HCT116 (cell line): ENCODE results near the gene GPALPP1. TPM values are rescaled to one million over a fixed set of nuclear protein-coding genes. Genes with fewer than 3 reads are reported as not detected.

Source experiments
- ATAC-seq: fragments of 200-7000 bp; cut with Tn5 transposase; 2 replicates; pipeline ENCODE4 v1.9.1; 2020; ENCODE audit warnings: mild to moderate bottlenecking, moderate library complexity
- BruUV-seq: library from RNA; stranded (reverse); fragments of 400-500 nt; replicated peaks from 2 replicates; lab custom pipeline; 2021; lab: Mats Ljungman, UMichigan
- CTCF ChIA-PET: fragments of 300-600 bp; sonication (Branson Sonifier 250); formaldehyde crosslinking; loops from one replicate; lab custom pipeline; 2021; ENCODE audit warnings: antibody characterized with exemption; lab: Charles Lee
- POLR2A ChIA-PET: fragments of 300-600, 350-600 bp; sonication (Branson Sonifier 250); formaldehyde crosslinking; loops from one replicate; lab custom pipeline; 2021; ENCODE audit warnings: antibody characterized with exemption; lab: Charles Lee
- RAD21 ChIA-PET, 2 experiments: fragments of 300-600 bp; sonication (Branson Sonifier 250); formaldehyde crosslinking; loops; one replicate each; lab custom pipeline; 2023; ENCODE audit warnings: low total read pairs in 2 of 2; ENCODE audit not compliant: uncharacterized antibody in 2 of 2, unreplicated experiment in 2 of 2, low non-redundant PET in 1 of 2; lab: Charles Lee
- DNase-seq: peaks from one replicate; pipeline ENCODE4 v3.0.0-alpha.2; 2010; ENCODE audit warnings: low read depth, low spot score
- H2AFZ ChIP-seq: fragments of 200-600 bp; shearing (Covaris generic), sonication (generic); 2 replicates; pipeline ENCODE4 v1.6.1; 2017; ENCODE audit warnings: low read depth, mixed run types, mixed read lengths, antibody characterized with exemption, low read length; ENCODE audit not compliant: poor library complexity, severe bottlenecking
- H3K27ac ChIP-seq: 2 replicates; pipeline ENCODE4 v1.5.1; 2012; ENCODE audit warnings: low read depth, low read length
- H3K27me3 ChIP-seq: fragments of 200-600 bp; sonication (generic); 2 replicates; pipeline ENCODE4 v1.6.1; 2016; ENCODE audit warnings: mixed run types, low read length, mixed read lengths; ENCODE audit not compliant: insufficient read depth
- H3K36me3 ChIP-seq, 2 experiments: fragments of 200-500 bp in 1 of 2; fragments of 200-600 bp in 1 of 2; sonication (Bioruptor generic) in 1 of 2; sonication (generic) in 1 of 2; 2 replicates each; pipeline versions ENCODE4 v1.5.1 to v1.6.1; 2014 to 2016; ENCODE audit warnings: low read length in 2 of 2, inconsistent platforms in 1 of 2, mixed read lengths in 1 of 2, mixed run types in 1 of 2; ENCODE audit not compliant: insufficient read depth in 2 of 2, control insufficient read depth in 1 of 2
- H3K4me1 ChIP-seq, 2 experiments: fragments of 200-600 bp in 1 of 2; sonication (generic) in 1 of 2; 2 replicates each; pipeline versions ENCODE4 v1.5.1 to v1.6.1; 2012 to 2017; ENCODE audit warnings: low read length in 2 of 2, inconsistent platforms in 1 of 2, mild to moderate bottlenecking in 1 of 2, mixed read lengths in 1 of 2, mixed run types in 1 of 2, moderate library complexity in 1 of 2; ENCODE audit not compliant: insufficient read depth in 2 of 2, control insufficient read depth in 1 of 2
- H3K4me2 ChIP-seq: fragments of 200-600 bp; sonication (generic); 2 replicates; pipeline ENCODE4 v1.6.1; 2017; ENCODE audit warnings: mixed run types, low read length, mixed read lengths
- H3K4me3 ChIP-seq, 2 experiments: fragments of 200-600 bp in 1 of 2; sonication (generic) in 1 of 2; replicated peaks in 1 of 2; 2 replicates each; pipeline ENCODE4 v1.5.1; 2011 to 2016; ENCODE audit warnings: low read length in 2 of 2, control low read depth in 1 of 2, low read depth in 1 of 2, mild to moderate bottlenecking in 1 of 2, mixed read lengths in 1 of 2, mixed run types in 1 of 2
- H3K79me2 ChIP-seq: fragments of 200-600 bp; sonication (generic); 2 replicates; pipeline ENCODE4 v1.6.1; 2017; ENCODE audit warnings: mild to moderate bottlenecking, mixed run types, low read length, moderate library complexity, mixed read lengths; ENCODE audit not compliant: insufficient read depth
- H3K9ac ChIP-seq: fragments of 200-600 bp; sonication (generic); 2 replicates; pipeline ENCODE4 v1.6.1; 2016; ENCODE audit warnings: low read length, mixed read lengths
- H3K9me2 ChIP-seq: fragments of 200-600 bp; sonication (generic), shearing (Covaris generic); 2 replicates; pipeline ENCODE4 v1.6.1; 2017; ENCODE audit warnings: mixed run types, mild to moderate bottlenecking, moderate library complexity; ENCODE audit not compliant: insufficient read depth
- H3K9me3 ChIP-seq, 2 experiments: fragments of 200-500 bp in 1 of 2; fragments of 200-600 bp in 1 of 2; sonication (Bioruptor generic) in 1 of 2; sonication (generic) in 1 of 2; 2 replicates each; pipeline ENCODE4 v1.6.1; 2014 to 2017; ENCODE audit warnings: low read length in 2 of 2, mixed read lengths in 2 of 2, inconsistent platforms in 1 of 2, low read depth in 1 of 2, mild to moderate bottlenecking in 1 of 2, mixed run types in 1 of 2, moderate library complexity in 1 of 2; ENCODE audit not compliant: control insufficient read depth in 1 of 2, insufficient read depth in 1 of 2
- H4K20me1 ChIP-seq: fragments of 200-600 bp; sonication (generic), shearing (Covaris generic); 2 replicates; pipeline ENCODE4 v1.6.1; 2017; ENCODE audit warnings: mixed run types, mild to moderate bottlenecking, moderate library complexity; ENCODE audit not compliant: insufficient read depth
- CBX3 ChIP-seq: IDR thresholded peaks from 2 replicates; pipeline ENCODE4 v1.6.1; 2012; ENCODE audit warnings: low read depth
- CEBPB ChIP-seq: IDR thresholded peaks from 2 replicates; pipeline ENCODE4 v1.6.1; 2012; ENCODE audit warnings: low read depth
- EZH2 ChIP-seq: fragments of 200-600 bp; sonication (generic); IDR thresholded peaks from 2 replicates; pipeline ENCODE4 v1.6.1; 2017; ENCODE audit warnings: antibody characterized with exemption, mixed run types
- JUND ChIP-seq: IDR thresholded peaks from 2 replicates; pipeline ENCODE4 v1.6.1; 2012
- POLR2AphosphoS5 ChIP-seq: IDR thresholded peaks from 2 replicates; pipeline ENCODE4 v1.6.1; 2011; ENCODE audit warnings: mild to moderate bottlenecking, low read depth, low read length, moderate library complexity
- SIN3A ChIP-seq: IDR thresholded peaks from 2 replicates; pipeline ENCODE4 v1.6.1; 2012; ENCODE audit warnings: low read depth
- TCF7L2 ChIP-seq: IDR thresholded peaks from 2 replicates; pipeline ENCODE4 v1.7.0; 2011; ENCODE audit warnings: borderline replicate concordance, inconsistent platforms; ENCODE audit not compliant: insufficient read depth, insufficient read length; ENCODE audit errors: extremely low read depth
- intact Hi-C: fragments of 100-400 bp; cut with micrococcal nuclease; formaldehyde crosslinking; loops from 2 replicates; pipeline ENCODE4 v1.10.0; 2022
- total RNA-seq: library from RNA; stranded (reverse); gene quantifications from one replicate; pipeline ENCODE4 v1.2.1, GENCODE V29; 2021; ENCODE audit not compliant: unreplicated experiment
- TF ChIP-seq, protein P1 (sequence below), 3 experiments: fragments of 200-600 bp in 1 of 3; sonication (generic) in 1 of 3; IDR thresholded peaks in 2 of 3; conservative IDR thresholded peaks in 1 of 3; 2 replicates each; pipeline ENCODE4 v1.5.1; 2012 to 2017; ENCODE audit warnings: low read depth in 2 of 3, low read length in 2 of 3, antibody characterized with exemption in 1 of 3, borderline replicate concordance in 1 of 3, control low read depth in 1 of 3, mild to moderate bottlenecking in 1 of 3, mixed read lengths in 1 of 3, mixed run types in 1 of 3, moderate library complexity in 1 of 3; ENCODE audit not compliant: insufficient read depth in 1 of 3
- TF ChIP-seq, protein P2 (sequence below): IDR thresholded peaks from 2 replicates; pipeline ENCODE4 v1.6.1; 2012; ENCODE audit warnings: low read depth
- TF ChIP-seq, protein P3 (sequence below): IDR thresholded peaks from 2 replicates; pipeline ENCODE4 v1.6.1; 2012

GPALPP1 gene
- total RNA-seq, 1 experiment from 2014 or later = 21.3 TPM

DNA sequence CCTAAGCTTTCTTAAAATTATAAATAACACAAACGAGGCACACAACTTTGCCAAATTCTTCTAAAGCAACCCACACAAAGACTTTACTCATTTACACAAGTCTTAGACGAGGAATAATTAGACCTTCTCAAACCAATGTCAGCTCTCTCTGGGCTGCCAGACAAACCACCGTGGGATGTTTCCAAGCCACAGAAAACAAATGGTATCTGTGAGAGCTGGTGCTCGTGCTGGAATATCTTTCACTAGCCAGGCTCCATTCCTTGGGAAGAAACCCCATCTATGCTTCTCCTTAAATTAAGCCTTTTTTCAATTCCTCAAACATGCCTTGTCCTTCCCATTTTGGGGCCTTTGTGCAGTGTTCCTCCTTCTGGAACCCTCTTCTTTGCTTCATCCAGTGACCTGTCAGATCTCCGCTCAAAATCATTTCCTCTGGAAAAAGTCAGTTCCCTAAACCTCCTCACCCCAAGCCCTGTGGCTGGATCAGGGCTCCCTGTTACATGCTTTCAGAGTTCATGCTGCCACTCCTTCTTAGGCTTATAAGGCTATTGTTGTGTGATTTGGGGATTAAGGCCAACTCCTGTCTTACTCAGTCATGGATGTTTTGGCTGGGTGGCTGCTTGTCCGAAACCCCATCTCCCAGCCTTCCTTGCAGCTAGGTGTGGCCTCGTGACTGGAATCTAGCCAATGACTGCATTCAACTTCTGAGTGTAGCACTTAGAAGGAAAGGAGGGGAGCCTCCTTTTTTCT is 66.7 kb downstream of the GPALPP1 start:
- H3K27ac ChIP-seq = peak overlapping the region; percentile 69
- ChIA-PET CTCF (interaction anchor here (1.1 to 2.8 kb wide), 3 partner anchors 226 to 262 kb away, joined by 3 to 23 read pairs (median 3); no protein-coding TSS in a partner anchor), POLR2A (interaction anchor here (1.2 to 1.7 kb wide), 2 partner anchors 10 to 285 kb away, joined by 3 to 8 read pairs; partner anchors contain the start of gene TPT1), RAD21 (interaction anchor here (1.3 to 2.1 kb wide), 2 partner anchors 225 kb away, joined by 3 to 8 read pairs; no protein-coding TSS in a partner anchor)
- H3K9ac ChIP-seq = peak overlapping the region; percentile 49
- peak; percentile 51; the same call in 1 of the 2 replicates for TF ChIP-seq POLR2AphosphoS5
- TF ChIP-seq, protein P1, sequence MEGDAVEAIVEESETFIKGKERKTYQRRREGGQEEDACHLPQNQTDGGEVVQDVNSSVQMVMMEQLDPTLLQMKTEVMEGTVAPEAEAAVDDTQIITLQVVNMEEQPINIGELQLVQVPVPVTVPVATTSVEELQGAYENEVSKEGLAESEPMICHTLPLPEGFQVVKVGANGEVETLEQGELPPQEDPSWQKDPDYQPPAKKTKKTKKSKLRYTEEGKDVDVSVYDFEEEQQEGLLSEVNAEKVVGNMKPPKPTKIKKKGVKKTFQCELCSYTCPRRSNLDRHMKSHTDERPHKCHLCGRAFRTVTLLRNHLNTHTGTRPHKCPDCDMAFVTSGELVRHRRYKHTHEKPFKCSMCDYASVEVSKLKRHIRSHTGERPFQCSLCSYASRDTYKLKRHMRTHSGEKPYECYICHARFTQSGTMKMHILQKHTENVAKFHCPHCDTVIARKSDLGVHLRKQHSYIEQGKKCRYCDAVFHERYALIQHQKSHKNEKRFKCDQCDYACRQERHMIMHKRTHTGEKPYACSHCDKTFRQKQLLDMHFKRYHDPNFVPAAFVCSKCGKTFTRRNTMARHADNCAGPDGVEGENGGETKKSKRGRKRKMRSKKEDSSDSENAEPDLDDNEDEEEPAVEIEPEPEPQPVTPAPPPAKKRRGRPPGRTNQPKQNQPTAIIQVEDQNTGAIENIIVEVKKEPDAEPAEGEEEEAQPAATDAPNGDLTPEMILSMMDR (IDR thresholded peaks at IDR 0.05 in 2 of 3, conservative IDR thresholded peaks at IDR 0.05 in 1 of 3; ENCODE audit: borderline replicate concordance in 1 of 3, insufficient read depth in 1 of 3, low read depth in 2 of 3, low read length in 2 of 3) = no peak
- peak overlapping the region; percentile 14 to 33 for H3K4me3 ChIP-seq
- H3K79me2 ChIP-seq = no peaks in the 10 kb centered on the region
- no peaks in the 10 kb centered on the region for H4K20me1 ChIP-seq
- H3K9me3 ChIP-seq = no peaks in the 10 kb centered on the region
- peak overlapping the region; percentile 76 for H3K4me2 ChIP-seq
- DNase-seq (peak; percentile 42), ATAC-seq (peak; percentile 75)
- no peaks in the 10 kb centered on the region for H3K36me3 ChIP-seq
- no peaks in the 10 kb centered on the region for H3K27me3 ChIP-seq
- H3K9me2 ChIP-seq = no peaks in the 10 kb centered on the region
- intact Hi-C loops = loop anchor here (2.0 kb wide), 1 partner anchor 225 kb away; no protein-coding TSS in a partner anchor
- peak overlapping the region; percentile 79 for H2AFZ ChIP-seq
- peaks cover 18 to 44% of the 10 kb centered on the region in 2 experiments for H3K4me1 ChIP-seq
- TSS peak; percentile 62 for BruUV-seq

DNA sequence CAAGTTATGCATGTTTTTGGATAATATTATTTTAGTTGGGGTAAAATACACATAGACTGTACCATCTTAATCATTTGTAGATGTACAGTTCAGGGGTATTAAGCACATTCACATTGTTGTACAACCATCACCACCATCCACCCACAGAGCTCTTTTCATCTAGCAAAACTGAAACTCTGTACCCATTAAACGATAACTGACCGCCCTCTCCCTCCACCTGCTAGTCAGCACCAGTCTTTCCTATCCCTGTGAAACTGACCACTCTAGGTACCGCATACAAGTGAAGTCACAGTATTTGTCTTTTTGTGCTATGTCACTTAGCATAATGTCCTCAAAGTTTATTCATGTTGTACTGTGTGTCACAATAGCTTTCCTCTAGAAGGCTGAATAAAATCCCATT is 70.7 kb downstream of the GPALPP1 start:
- intact Hi-C loops = no loop called here
- H4K20me1 ChIP-seq = no peaks in the 10 kb centered on the region
- POLR2A ChIA-PET = interaction anchor here (0.8 kb wide), 1 partner anchor 221 kb away, joined by 3 read pairs; no protein-coding TSS in a partner anchor
- H3K36me3 ChIP-seq = no peaks in the 10 kb centered on the region
- no peaks in the 10 kb centered on the region for H3K9me2 ChIP-seq
- peaks cover 16 to 38% of the 10 kb centered on the region in 2 experiments for H3K4me1 ChIP-seq
- no peak overlapping the region for H2AFZ ChIP-seq
- H3K9ac ChIP-seq = no peak overlapping the region
- no peak overlapping the region for H3K27ac ChIP-seq
- ATAC-seq (no peak), DNase-seq (no peak)
- H3K27me3 ChIP-seq = no peaks in the 10 kb centered on the region
- no peak for TF ChIP-seq TCF7L2
- no peak for TF ChIP-seq CEBPB
- no peak for TF ChIP-seq SIN3A
- TF ChIP-seq JUND = no peak
- TF ChIP-seq CBX3 = no peak
- TF ChIP-seq, protein P2, sequence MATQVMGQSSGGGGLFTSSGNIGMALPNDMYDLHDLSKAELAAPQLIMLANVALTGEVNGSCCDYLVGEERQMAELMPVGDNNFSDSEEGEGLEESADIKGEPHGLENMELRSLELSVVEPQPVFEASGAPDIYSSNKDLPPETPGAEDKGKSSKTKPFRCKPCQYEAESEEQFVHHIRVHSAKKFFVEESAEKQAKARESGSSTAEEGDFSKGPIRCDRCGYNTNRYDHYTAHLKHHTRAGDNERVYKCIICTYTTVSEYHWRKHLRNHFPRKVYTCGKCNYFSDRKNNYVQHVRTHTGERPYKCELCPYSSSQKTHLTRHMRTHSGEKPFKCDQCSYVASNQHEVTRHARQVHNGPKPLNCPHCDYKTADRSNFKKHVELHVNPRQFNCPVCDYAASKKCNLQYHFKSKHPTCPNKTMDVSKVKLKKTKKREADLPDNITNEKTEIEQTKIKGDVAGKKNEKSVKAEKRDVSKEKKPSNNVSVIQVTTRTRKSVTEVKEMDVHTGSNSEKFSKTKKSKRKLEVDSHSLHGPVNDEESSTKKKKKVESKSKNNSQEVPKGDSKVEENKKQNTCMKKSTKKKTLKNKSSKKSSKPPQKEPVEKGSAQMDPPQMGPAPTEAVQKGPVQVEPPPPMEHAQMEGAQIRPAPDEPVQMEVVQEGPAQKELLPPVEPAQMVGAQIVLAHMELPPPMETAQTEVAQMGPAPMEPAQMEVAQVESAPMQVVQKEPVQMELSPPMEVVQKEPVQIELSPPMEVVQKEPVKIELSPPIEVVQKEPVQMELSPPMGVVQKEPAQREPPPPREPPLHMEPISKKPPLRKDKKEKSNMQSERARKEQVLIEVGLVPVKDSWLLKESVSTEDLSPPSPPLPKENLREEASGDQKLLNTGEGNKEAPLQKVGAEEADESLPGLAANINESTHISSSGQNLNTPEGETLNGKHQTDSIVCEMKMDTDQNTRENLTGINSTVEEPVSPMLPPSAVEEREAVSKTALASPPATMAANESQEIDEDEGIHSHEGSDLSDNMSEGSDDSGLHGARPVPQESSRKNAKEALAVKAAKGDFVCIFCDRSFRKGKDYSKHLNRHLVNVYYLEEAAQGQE = no peak
- no peak for TF ChIP-seq EZH2
- TF ChIP-seq, protein P3, sequence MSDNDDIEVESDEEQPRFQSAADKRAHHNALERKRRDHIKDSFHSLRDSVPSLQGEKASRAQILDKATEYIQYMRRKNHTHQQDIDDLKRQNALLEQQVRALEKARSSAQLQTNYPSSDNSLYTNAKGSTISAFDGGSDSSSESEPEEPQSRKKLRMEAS = no peak
- CTCF ChIA-PET = interaction anchor here (0.9 kb wide), 1 partner anchor 221 kb away, joined by 4 read pairs; no protein-coding TSS in a partner anchor
- BruUV-seq = no TSS peak
- H3K4me3 ChIP-seq = no peak overlapping the region
- H3K9me3 ChIP-seq = no peaks in the 10 kb centered on the region
- H3K4me2 ChIP-seq = no peak overlapping the region
- H3K79me2 ChIP-seq = no peaks in the 10 kb centered on the region
- RAD21 ChIA-PET = no interaction called here
